Posterior cingulate gyrus (tissue), 11 donors: ENCODE measurements around the gene SMIM12.

ENCODE experiments used
- DNase-seq, 10 donors: peaks; one replicate each; pipeline versions ENCODE4 v3.0.0 to v3.0.0-alpha.2; 2020 to 2021; ENCODE audit warnings: mixed read lengths in 3 of 10
- intact Hi-C: fragments of 100-400 bp; cut with DNase I; formaldehyde crosslinking; loops from one replicate; pipeline ENCODE4 v1.15.1; 2023

The SMIM12 gene, protein sequence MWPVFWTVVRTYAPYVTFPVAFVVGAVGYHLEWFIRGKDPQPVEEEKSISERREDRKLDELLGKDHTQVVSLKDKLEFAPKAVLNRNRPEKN

DNA sequence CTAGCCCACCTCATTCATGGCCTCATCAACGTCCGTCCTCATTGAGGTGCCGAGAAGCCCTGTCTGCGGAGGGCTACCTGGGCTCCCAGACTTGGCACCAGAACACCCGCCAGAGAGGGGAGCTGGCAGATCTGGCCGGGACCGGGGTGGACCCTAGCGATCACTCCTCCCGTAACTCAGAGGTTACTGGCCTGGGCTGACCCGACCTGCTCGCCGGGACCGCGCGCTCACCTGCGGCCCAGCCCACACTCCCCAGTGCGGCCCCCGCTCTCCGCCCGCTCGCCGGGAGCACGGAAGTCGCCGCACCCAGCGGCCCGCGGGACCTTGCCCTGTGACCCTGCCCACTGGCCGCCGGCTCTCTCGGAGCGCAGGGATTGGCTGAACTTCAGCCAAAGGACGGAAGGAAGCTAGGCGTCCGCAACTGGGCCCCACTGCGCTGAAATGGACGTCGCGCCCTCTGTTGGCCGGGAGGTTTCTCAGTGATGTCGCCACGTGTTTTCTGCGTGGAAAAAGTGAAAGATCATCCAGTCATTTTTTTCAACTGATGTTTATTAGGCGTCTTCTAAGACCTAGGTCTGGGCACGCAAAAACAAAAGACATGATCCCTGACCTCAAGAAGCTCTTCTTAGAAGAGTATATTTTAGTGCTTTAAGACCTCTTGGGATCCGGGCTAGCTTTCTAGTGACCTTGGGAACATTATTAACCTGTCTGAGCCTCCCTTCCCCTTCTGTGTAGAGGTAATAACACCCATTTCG is at the start of gene SMIM12:
Gene SMIM12 (minus strand): TSS at position 304 of the 755 bp plus-strand sequence. CDS start 3,772 bp downstream, outside the sequence.
- DNase-seq, result peak; percentile 90 to 99 (median 94)
- intact Hi-C loops, result loop anchor here (10.0 kb wide), 2 partner anchors 125 to 175 kb away; partner anchors contain the start of genes TMEM35B and ZMYM6

DNA sequence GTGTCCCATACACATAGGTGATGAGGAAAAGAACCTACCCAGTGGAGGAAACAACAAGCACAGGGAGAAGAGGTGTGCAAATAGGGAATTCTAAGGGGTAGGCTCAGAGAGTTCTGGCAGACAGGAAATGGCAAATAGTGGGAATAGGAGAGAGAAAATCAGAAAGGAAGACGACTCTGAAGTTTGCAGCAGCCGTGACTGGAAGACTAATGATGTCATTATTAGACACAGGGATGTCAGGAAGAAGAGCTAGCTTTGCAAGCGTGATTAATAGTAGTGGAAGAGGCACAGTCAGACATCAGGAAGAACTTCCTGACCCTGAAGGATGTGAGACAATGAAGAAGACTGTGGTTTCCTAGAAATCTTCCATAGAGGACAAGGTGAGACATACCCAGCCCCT is 48.8 kb upstream of the SMIM12 start:
- intact Hi-C loops, result no loop called here

DNA sequence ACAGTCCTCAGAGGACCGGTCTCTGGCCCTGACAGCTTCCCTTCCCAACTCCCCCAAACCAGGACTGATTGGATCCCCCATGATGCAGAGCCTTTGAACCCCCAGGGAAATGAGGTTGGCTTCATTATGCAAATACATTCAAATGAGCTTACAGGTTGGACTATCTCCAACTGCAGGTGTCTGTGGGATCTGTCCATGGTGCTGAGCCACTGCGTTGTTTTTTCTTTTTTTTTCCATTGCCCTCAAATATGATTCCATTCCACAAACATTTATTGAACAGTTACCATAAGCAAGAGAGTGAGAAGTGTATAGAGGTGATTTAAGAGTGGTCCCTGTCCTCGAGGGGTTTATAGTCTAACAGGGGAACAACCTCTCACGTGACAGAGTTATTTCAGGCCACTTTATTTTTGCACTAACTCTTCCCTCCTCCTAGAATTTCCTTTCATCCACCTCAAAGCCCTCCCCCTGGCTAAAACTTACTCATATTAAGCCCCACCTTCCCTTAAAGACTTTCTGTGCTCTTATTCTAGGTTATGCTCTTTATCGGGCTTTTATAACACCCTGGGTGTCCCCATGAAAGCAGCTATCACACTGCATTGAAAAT is 48.0 kb upstream of the SMIM12 start:
- intact Hi-C loops, result no loop called here
- DNase-seq, result no peak

More for the DNA sequence above, 48.8 kb upstream of the SMIM12 start:
- no peak for DNase-seq

DNA sequence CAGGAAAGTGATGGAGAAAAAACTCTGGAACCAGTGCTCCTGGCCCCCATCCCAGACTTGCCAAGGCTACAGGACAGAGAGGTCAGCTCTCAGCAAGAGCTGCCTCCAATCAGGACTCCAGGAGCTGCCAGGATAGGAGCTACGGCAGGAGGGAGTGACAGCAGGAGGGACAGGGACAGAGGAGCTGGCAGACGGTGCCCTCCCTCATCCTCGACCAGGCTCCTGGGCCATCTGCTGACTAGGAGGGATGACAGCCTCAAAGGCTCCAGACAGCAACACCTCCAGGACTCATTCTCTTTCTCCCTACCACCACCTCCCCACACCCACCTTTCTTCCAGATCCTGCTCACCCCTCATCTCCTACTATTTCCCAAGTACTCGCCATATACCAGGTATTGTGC is 47.2 kb upstream of the SMIM12 start:
- DNase-seq, result peak in 2 of 10 donors; percentile 36 to 79
- intact Hi-C loops, result no loop called here

DNA sequence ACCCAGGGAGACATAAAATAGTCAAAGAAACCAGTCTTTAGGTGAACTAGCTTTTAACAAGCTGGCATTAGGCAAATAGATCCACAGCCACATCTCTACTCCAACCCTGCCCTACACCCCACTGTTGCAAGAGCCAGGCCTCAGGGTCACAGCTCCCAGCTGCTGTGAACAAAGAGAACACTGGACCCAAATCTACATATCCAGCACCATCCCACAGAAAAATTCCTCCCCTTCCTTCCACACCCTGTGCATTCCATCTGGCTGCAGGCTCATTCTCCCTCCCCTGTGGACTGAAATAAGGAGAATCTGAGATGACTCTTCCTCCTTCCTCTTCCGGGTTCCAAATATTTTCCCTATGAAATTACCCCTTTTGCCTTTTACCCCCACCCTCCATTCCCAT is 46.7 kb upstream of the SMIM12 start:
- DNase-seq, result peak in 1 of 10 donors; percentile 67
- intact Hi-C loops, result no loop called here

DNA sequence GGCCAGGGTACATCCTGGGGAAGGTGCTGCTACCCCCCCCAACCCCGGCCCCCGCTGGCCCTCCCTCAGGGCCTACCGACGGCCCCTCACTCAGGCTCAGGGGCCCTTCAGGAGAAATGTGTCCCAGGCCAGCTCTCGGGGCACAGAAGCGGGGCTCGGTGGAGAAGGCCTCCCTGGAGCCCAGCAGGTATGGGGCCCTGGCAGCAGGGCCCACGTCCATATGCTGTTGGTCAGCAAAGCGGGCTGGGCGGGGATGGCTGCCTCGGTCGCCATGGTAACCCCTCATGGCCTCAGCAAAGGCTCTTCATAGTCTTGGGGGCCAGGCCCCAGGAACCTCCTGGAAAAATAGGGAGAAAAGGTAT is 45.5 kb upstream of the SMIM12 start:
- no peak for DNase-seq
- intact Hi-C loops, result no loop called here

DNA sequence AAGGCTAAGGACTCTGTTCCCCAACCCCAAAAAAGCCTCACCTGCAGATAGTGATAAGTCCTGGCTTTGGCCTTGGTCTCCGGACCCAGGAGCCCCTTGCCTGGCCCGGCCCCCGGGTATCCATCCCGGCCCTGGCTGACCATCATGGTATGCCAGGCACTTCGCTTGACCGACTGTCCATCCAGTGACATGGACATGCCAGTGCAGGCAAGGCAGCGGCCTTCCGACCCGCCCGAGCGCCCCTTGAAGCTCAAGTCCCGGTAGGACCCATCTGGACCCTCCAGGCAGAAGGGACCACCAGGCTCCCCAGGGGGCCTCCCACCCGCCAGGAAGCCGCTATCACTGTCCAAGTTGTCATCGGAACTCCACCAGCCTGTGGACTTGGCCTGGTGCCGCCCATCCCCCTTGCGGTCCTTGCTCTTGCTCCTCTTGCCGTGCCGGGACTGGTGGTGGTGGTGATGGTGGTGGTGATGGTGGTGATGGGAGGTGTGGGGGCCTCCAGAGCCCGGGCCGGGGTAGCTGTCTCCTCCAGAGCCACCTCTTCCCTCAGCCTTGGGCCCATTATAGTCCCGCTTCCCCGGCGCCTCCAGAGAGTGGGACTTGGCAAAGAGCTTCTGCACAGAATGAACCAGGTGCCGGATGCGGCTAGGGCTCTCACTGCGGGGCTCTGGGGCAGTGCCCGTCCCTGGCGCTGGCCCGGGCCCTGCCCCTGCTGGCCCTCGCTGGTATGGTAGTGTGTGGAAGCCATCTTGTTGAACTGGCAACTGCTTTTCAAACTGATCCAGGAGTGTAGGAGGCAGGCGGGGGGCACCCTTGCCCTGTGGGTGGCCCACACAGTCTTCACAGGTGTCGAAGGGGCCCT is 44.9 kb upstream of the SMIM12 start:
- intact Hi-C loops, result no loop called here
- no peak for DNase-seq

DNA sequence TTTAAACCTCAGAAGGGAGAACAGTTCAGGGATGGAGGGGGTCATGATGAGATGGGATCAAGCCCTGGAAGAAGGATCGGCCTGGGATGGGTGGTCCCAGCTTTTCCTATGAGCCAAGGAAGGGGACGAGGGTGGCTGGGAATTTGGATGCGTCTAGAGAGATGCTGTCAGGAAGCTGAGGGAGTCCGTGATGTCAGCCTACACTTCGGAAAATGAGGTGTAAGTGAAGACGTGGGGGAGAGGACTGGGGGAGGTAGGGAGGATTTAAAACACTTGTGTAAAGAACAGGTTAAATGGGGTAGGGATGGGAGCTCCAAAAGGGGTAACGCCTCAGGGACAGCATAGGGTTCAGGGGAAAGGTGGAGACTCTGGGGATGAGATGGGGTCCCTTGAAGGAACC is 42.4 kb upstream of the SMIM12 start:
- intact Hi-C loops, result no loop called here
- DNase-seq, result no peak

DNA sequence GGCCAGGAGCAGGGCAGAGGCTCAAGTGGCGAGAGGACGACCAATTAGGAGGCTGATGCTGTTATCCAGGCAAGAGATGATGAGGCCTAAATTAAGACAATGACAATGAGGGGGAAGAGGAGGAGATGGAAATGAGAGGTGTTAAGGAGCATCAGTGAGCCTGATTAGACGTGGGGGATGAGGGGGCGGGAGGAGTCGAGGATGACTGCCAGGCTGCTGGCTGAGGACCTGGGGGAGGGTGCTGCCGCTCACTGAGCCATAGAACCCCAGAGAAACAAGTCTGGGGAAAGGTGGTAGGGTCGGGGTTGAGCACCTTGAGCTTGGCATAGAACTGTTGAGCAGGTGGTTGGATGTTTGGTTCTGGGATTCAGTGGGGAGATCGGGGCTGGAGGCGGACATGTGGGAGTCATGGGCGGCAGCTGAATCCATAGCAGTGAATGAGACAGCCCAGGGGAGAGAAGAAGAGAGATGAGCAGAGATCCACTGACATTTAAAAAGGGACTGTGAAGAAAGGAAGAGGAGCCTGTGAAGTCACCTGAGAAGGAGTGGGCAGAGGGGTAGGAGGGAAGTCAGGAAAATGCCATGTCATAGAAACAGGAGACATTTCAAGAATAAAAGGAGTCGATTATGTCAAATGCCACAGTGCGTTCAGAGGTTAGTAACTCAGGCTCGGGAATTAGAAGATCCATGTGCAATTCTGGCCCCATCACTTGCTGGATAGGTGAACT is 41.4 kb upstream of the SMIM12 start:
- intact Hi-C loops, result no loop called here

DNA sequence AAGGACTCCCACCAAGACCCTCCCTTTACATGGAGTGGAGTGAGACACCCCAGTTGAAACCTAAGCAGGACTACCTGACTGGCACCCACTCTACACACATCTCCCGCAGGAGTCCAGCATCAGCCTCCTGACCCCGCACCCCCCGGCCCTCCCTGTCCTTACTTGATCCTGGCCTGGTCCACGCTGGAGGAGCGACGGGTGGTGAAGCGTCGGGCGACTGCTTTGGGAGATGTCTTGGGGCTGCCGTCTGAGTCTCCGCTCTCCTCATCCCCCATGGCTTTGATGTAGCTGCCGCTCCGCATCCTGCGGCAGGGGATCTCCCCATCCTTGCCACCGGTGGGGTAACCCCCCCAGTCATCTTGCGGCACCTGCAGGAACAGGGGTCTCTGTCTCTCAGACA is 40.4 kb upstream of the SMIM12 start:
- intact Hi-C loops, result no loop called here
- no peak for DNase-seq

More for the DNA sequence above, 41.4 kb upstream of the SMIM12 start:
- DNase-seq, result peak in 1 of 10 donors; percentile 82

DNA sequence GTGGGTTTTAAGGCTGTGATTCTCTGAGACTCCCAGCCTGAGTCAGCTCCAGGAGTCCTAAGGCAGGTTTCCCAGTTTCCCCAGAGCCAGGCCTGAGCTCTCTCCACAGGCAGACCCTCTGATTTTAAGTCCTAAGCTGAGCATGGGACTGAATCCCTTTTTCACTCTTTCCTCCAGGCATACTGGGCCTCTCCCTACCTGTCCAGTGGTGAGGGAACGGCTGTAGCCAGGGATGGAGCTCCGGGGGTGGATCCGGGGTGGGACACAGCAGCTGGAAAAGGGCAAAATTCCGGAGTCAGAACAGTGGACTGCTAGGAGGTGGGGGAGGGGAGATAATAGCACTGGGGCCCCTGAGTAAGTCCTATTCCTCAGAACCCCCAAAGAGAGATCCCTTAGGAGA is 39.9 kb upstream of the SMIM12 start:
- DNase-seq, result no peak
- intact Hi-C loops, result no loop called here

DNA sequence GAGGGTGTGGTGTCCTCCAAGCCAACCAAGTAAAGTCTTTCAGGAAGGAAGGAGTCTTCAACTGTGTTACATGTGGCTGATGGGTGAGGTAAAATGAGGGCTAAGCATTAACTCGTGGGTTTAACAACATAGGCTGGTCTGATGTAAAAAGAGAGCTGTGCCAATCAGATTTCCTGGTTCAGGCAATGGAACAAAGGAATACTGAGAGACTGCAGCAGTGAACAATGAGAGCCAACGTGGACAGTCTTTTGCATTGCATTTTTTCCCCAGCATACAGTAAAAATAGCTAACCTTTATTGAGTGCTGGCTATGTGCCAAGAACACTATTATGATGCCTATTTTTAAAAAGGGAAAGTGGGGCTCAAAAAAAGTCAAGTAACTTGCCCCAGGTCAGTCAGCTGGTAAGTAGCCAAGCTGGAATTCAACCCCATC is 38.8 kb upstream of the SMIM12 start:
- intact Hi-C loops, result no loop called here
- no peak for DNase-seq

DNA sequence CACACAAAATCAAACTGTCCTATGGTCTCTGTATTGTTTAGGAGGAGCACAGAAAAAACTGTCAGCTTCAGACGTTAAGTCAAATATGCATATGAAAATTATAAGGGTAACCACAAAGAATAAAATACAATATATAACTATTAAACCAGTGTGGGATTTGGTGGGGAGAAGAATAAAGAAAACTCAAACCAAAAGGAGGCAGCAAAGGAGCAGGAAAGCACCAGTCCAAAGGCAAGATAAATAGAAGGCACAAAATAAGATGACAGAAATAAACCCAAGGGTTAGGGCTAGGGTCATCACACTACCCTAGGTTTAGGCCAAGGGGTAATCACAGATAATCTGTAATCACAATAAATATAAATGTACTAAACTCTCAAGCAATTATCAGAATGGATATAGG is 37.1 kb upstream of the SMIM12 start:
- intact Hi-C loops, result no loop called here
- DNase-seq, result no peak

DNA sequence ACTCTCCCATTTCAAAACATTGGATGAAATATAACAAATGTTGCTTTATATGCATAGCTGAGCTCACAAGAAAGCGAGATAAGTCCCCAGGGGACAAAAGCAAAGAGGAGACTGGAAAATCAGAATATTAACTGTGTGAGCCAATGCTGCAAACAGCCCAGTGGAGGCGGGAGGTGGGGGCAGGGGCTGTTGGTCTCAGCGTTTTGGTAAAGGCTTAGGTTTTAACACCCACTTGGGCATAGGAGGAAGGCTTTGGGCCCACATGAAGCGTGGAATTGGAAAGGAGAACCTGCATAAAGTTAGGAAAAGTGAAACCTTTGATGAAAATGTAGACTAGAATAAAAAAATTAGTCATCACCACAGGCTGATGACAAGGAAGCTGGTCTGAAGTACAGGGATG is 30.2 kb upstream of the SMIM12 start:
- no peak for DNase-seq
- intact Hi-C loops, result no loop called here

DNA sequence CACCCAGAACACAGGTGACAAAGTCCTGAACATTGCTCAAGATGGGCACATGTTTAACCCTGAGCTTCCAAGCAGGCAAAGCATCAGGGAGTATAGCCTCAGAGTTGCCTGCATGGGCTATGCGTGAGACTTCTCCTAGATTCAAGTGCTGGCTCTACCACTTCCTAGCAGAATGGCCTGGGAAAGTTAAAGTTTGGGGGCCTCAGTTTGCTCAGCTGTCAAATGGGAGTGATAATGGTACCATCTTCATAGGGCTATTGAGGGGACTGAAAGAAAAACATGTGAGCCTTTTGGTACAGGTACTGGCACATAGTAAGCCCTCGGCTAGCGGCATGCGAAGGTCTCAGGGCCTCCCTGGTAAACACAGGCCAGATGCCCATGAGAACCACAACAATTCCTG is 28.0 kb upstream of the SMIM12 start:
- intact Hi-C loops, result no loop called here
- DNase-seq, result no peak

DNA sequence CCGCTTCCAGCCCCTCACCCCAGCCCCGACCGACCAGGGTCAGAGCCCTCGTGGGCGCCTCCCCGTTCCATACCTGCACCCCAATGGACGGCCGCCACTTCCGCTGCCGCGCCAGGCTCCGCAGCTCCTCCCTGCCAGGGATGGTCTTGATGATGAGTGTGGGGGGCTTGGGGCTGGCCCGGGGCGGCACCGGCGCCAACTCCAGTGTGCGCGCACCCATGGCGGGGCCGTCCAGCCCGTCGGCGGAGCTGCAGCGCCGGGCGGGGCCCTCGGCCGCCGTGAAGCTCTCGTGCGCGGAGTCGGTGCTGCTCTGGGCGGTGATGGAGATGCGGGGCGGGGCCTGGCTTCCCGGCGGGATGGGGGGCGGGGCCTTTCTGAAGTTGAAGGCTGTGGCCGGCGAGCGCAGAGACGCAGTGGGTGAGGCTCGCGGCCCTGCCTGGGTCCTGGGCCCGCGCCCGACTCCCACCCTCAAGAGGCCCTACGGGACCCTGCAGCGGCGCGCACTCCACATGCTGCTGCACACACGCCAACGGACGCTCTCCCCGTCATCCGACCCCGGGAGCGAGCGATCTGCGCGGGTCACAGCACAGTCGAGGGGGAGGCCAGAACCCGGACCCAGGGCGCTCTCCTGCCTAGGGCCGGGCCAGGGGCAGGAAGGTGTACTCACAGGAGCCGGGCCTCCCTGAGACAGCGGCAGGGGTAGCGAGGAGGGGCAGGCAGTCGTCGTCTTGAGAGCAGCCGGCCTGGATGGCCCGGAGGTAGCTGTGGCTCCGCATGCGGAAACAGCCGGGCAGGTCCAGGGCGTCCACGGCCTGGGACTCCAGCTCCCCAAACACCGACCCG is 26.1 kb upstream of the SMIM12 start:
- intact Hi-C loops, result no loop called here
- peak in 3 of 10 donors; percentile 36 to 88 (median 85) for DNase-seq

DNA sequence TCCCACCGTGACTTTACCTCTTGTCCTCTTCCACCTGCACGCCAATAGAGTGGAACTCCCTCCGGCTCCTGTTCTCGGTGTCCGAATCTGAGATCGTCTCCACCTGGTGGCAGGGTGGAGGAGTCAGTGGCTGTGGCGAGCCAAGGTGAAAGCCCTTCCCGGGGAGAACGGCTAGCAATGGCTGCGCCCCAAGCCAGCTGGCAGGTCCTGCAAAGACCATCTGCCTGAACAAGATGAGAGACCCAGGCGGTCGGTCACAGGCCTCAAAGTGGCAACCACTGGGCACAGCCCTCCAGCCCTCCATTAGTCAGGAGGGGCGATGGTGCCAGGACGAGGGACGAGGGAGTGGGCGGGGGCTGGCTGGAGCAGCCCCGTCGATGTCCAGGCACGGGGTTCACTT is 25.4 kb upstream of the SMIM12 start:
- intact Hi-C loops, result no loop called here
- DNase-seq, result no peak

DNA sequence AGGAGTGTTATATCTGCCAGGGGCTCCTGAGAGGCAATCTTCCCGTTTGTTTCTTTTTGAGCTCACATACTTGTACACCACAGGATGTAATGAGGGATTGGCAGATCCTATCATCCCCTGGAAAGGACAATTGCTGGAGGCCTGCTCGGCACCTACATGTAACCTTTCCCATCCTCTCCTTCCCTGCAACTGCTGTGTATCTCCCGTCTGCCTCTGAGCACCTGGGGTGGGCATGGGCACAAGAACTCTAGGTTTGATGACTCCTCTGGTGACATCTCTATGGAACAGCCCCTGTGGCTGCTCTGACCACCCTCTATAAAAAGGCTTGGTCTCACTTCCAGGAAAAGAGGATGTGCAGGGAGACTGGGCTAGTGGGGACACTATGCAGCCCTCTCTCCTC is 25.0 kb upstream of the SMIM12 start:
- no peak for DNase-seq
- intact Hi-C loops, result no loop called here

DNA sequence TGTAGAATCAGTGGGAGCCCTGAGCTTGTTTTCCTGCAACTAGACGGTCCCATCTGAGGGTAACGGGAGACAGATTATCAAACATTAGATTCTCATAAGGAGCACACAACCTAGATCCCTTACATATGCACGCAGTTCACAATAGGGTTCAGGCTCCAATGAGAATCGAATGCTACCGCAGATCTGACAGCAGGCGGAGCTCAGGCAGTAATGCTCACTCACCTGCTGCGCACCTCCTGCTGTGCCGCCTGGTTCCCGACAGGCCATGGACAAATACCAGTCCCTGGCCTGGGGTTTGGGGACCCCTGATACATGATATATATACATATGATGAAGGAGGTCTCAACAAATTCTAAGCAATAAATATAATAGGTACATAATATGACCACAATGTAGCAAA is 19.7 kb upstream of the SMIM12 start:
- DNase-seq, result no peak

DNA sequence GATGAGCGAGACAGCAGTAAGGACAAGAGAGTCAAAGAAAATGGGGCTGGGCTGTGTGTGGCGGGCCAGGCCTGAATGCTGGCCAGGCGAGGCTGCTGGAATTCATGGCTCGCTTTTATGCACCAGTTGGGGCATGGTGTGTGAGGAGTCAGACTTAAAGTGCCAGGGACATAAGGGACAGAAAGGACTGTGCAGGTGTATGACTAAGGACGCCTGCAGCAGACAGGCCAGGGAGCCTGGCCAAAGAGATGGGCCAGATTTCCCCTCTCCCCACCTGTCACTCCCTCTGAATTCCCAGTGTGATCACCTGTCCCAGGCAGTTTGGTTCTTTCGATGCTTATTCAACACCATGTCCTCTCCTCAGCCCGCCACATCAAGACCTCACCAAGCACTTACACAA is 16.9 kb upstream of the SMIM12 start:
- intact Hi-C loops, result no loop called here
- no peak for DNase-seq

More for the DNA sequence above, 19.7 kb upstream of the SMIM12 start:
- intact Hi-C loops, result no loop called here
